Measurements from ENCODE around the gene STK39.

STK39 gene

DNA sequence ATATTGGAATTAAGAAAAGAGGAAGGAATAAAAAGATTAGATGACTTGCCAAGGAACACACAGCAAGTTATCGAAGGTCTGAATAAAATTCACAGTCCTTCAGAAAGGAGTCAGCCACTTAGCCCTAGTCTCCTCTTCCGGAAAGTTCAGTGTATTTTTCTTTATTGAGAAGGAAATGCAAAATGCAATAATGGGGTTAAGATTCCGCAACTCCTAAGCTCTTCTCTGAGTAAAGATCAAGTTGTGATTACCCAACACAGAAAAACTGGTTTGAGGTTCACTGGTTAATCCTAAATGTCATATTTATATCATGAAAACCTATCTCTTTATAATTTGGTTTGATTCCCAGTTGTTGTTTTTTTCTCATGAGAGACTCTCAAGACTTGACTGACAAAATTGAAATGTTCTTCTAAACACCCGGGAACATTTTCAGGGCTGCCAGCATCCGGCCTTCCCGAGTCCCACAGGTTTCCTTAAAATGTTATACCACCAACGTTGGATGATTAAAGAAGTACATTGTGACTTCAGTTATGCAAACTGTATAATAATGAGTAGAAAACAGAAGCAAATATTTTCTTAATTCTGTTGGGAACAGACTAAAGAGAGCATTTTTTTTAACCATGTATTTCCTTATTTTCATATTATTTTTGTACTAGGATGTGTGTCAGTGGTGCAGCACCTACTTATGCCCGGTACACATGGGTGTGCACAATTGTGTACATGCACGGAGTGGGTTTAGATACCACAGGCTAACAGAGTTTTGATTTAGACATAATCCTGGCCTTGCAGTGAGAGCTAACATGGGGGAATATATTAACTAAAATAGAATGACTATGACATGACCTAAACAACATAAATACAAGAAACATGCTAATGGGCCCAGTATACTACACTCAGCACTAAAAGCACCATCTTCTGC is 100.2 kb downstream of the STK39 start:
- Mint-ChIP-seq H3K36me3 (ENCODE audit: low read depth) (peaks cover 16% of the 10 kb centered on the region), H3K4me1 (ENCODE audit: low read depth) (peaks cover 13% of the 10 kb centered on the region), H3K9me3 (no peaks in the 10 kb centered on the region), H3K27ac (no peak overlapping the region), H3K4me3 (no peak overlapping the region), H3K27me3 (ENCODE audit: low read depth) (no peaks in the 10 kb centered on the region)
- no peak for DNase-seq (ENCODE audit: low spot score)

DNA sequence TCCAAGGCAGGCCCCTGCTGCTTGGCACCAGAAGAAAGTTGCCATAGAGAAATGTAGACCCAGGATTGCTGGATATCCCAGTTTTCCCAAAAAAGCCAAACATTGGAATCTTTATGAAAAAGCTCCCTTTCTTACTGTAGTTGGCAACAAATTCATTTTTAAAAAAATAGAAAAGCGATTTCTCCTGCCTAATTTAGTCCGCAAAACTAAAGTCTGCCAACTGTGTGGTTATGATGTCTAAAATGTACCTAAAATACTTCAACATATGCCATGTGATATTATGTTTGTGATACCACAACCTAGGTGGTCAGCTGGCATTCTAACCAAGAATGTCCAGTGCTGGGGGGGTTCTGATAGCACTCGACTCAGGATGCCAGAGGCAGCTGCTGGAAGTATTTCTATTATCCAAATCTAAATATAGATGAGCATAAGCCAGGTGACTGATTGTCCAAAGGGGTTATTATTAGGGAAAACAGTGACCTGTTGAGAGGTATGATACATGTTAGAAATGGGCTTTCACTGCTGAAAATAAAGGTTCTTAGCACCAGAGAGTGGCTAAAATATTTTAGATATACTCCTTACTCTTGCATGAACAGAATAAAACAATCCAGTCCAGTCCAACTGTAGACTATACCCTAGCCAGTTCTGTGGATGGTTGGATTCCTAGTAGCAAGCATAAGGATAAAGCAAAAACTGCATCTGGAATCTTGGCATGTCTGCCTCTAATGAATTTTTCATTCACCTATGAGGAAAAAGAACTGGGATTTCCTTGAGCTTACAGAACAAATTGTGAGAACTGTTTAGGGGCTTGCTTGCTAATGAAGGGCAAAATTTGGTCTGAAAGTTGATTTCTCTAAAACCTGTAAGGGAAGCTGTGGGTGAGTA is 101.7 kb downstream of the STK39 start:
- Mint-ChIP-seq H3K4me3 (no peak overlapping the region), H3K9me3 (no peaks in the 10 kb centered on the region), H3K4me1 (ENCODE audit: low read depth) (peaks cover 13% of the 10 kb centered on the region), H3K36me3 (ENCODE audit: low read depth) (peaks cover 10% of the 10 kb centered on the region), H3K27me3 (ENCODE audit: low read depth) (no peaks in the 10 kb centered on the region), H3K27ac (no peak overlapping the region)
- no peak for DNase-seq (ENCODE audit: low spot score)

DNA sequence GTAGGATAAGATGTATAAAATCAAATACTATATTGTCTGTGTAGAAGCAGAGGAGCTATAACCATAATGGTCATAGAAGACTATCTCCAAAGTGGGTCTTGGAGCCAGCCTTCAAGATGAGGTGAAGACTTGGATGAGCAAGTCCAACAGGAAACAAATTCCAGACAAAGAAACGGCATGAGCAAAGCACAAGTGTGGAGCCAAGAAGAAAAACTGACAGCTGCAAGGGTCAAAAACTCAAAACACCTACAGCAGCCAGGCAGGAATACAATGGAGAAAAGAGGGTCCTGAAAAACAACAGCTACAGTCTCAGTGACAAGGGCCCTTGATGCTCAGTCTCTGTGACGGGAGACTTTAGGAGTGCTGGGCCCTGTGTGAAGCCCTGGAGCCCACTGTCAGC is 102.4 kb downstream of the STK39 start:
- peaks cover 11% of the 10 kb centered on the region for H3K36me3 Mint-ChIP-seq (ENCODE audit: low read depth)
- peaks cover 12% of the 10 kb centered on the region for H3K4me1 Mint-ChIP-seq (ENCODE audit: low read depth)
- H3K27ac Mint-ChIP-seq, result no peak overlapping the region
- H3K9me3 Mint-ChIP-seq, result no peaks in the 10 kb centered on the region
- H3K27me3 Mint-ChIP-seq (ENCODE audit: low read depth), result no peaks in the 10 kb centered on the region
- no peak overlapping the region for H3K4me3 Mint-ChIP-seq
- DNase-seq (ENCODE audit: low spot score), result no peak

DNA sequence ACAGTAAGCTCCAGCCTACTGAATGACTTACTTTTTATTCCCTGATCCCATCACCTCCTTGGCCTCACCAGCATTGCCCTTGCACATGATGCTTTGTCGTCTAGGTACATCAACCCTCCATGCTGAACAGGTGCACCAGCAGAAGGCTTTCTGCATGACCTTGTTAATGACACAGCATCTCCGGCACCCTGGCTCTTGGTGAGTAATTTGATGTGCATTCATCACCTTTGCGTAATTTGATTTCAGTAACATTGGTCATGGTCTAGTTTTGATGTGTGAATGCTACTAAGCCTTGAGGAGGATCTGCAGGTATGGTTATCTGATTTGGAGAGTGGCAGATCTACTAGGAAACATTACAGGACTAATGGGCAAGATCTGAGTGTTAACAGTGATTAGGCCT is 103.6 kb downstream of the STK39 start:
- no peak for DNase-seq (ENCODE audit: low spot score)
- Mint-ChIP-seq H3K36me3 (ENCODE audit: low read depth) (peaks cover 7% of the 10 kb centered on the region), H3K9me3 (no peaks in the 10 kb centered on the region), H3K27me3 (ENCODE audit: low read depth) (no peaks in the 10 kb centered on the region), H3K4me1 (ENCODE audit: low read depth) (peaks cover 2% of the 10 kb centered on the region), H3K27ac (no peak overlapping the region), H3K4me3 (no peak overlapping the region)

DNA sequence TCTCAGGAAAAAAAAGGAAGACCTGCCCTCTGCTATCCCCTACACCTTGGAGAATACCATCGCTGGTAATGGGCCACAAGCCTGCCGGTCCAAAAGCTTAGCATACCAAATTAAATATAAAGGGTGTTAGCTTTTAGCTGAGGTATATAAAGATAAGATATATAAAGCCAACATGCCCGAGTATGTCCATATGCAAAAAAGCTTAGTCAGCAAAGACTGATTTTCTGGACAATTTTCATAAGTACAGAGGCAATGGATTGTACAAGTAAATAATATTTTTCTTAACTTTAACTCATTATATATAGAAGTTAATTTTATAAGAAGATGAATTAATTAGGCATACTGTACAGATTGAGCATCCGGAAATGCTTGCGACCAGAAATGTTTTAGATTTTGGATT is 106.5 kb downstream of the STK39 start:
- no peak overlapping the region for H3K27ac Mint-ChIP-seq
- peaks cover 23% of the 10 kb centered on the region for H3K36me3 Mint-ChIP-seq (ENCODE audit: low read depth)
- no peaks in the 10 kb centered on the region for H3K27me3 Mint-ChIP-seq (ENCODE audit: low read depth)
- no peaks in the 10 kb centered on the region for H3K9me3 Mint-ChIP-seq
- peaks cover 9% of the 10 kb centered on the region for H3K4me1 Mint-ChIP-seq (ENCODE audit: low read depth)
- no peak overlapping the region for H3K4me3 Mint-ChIP-seq
- DNase-seq (ENCODE audit: low spot score), result no peak

DNA sequence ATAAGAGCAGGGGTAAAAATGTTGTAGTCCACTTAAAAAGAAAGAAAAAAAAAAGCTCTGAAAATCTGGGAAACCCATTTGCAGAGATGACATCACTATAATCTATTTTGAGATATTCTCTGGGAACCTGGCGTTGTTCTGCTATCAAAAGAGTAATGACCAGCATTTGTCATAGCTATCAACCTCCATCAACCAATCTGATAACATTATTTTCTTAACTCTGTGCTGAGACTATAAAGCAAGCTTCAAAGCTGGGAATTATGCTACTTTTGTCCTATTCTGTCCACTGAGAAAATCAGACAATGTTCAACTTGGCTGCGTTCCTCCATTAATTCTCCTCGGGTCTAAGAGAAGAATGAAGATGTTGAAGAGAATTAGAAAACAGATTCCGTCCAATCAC is 107.5 kb downstream of the STK39 start:
- H3K27me3 Mint-ChIP-seq (ENCODE audit: low read depth), result no peaks in the 10 kb centered on the region
- peaks cover 32% of the 10 kb centered on the region for H3K36me3 Mint-ChIP-seq (ENCODE audit: low read depth)
- peaks cover 11% of the 10 kb centered on the region for H3K4me1 Mint-ChIP-seq (ENCODE audit: low read depth)
- H3K27ac Mint-ChIP-seq, result no peak overlapping the region
- H3K9me3 Mint-ChIP-seq, result no peaks in the 10 kb centered on the region
- no peak for DNase-seq (ENCODE audit: low spot score)
- no peak overlapping the region for H3K4me3 Mint-ChIP-seq

DNA sequence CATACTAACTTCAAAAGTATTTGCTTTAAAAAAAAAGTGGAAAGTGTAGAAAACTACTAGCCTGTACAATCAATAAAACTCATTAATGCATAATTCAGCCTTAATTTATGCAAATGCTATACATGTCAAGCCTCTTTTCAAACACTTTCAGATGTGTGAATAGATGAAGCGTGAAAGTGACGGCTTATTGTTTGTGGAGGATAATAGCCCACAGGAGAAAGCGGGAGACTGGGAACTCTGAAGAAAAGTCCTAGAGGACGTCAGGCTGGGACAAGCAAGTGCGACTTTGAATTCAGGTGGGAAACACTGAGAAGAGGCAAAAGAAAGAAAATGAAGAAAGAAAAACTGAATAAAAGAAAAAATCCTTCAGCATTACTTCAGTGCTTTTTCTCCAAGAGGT is 108.5 kb downstream of the STK39 start:
- no peak for DNase-seq (ENCODE audit: low spot score)
- no peaks in the 10 kb centered on the region for H3K9me3 Mint-ChIP-seq
- no peak overlapping the region for H3K27ac Mint-ChIP-seq
- H3K36me3 Mint-ChIP-seq (ENCODE audit: low read depth), result peaks cover 36% of the 10 kb centered on the region
- H3K4me3 Mint-ChIP-seq, result no peak overlapping the region
- H3K4me1 Mint-ChIP-seq (ENCODE audit: low read depth), result peaks cover 11% of the 10 kb centered on the region
- no peaks in the 10 kb centered on the region for H3K27me3 Mint-ChIP-seq (ENCODE audit: low read depth)

DNA sequence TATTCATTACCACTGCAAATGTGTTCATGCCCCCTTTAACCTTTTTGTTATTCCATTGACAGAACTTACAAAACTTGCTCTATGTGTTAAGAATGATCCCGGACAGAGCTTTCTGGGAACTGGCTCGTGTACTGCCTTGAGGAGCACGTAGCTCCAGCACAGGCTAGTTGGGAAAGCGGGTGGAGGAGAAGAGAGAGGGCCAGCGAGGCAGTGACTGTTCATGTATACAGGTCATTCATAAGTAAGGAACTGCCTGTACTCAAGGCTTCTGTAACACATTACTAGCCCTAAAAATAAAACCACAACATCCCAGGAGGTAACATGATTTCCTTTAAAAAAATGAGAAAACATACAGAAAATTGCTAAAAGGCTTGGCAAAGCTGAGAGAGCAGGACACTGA is 109.0 kb downstream of the STK39 start:
- no peak for DNase-seq (ENCODE audit: low spot score)

DNA sequence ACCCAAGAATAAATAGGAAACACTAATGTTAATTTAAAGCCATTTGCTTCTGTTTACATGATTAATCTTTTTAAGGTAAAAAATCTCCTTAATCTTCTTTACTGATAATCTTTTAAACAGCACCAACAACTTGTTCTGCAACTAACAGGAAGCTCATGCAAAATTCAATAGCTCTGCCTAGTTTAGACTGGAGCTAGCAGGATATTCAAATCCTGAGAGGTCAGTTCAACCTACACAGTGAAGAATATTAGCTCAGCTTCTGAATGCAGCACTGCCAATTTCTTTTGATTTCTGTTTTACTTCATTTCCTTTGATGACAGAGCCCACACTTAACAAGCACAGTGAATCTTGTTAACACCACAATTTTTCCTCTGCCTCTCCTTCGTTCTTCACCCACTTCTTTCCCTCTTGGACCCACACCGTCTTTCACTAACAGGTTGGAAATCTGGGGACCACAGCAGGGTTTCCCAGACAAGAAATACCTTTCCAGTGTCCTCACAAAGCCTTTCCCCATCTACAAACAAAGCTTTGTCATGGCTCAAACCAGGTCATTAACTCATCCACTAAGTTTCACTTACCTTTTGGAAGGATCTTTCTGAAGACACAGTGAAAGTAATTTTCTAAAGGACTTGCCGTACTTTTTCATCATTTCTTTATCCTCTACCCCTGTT is 109.8 kb downstream of the STK39 start:
- Mint-ChIP-seq H3K27me3 (ENCODE audit: low read depth) (no peaks in the 10 kb centered on the region), H3K4me1 (ENCODE audit: low read depth) (peaks cover 11% of the 10 kb centered on the region), H3K27ac (no peak overlapping the region), H3K4me3 (no peak overlapping the region), H3K36me3 (ENCODE audit: low read depth) (peaks cover 39% of the 10 kb centered on the region), H3K9me3 (no peaks in the 10 kb centered on the region)
- no peak for DNase-seq (ENCODE audit: low spot score)

More for the DNA sequence above, 109.0 kb downstream of the STK39 start:
- Mint-ChIP-seq H3K9me3 (no peaks in the 10 kb centered on the region), H3K27me3 (ENCODE audit: low read depth) (no peaks in the 10 kb centered on the region), H3K27ac (no peak overlapping the region), H3K4me1 (ENCODE audit: low read depth) (peaks cover 11% of the 10 kb centered on the region), H3K4me3 (no peak overlapping the region), H3K36me3 (ENCODE audit: low read depth) (peaks cover 36% of the 10 kb centered on the region)

DNA sequence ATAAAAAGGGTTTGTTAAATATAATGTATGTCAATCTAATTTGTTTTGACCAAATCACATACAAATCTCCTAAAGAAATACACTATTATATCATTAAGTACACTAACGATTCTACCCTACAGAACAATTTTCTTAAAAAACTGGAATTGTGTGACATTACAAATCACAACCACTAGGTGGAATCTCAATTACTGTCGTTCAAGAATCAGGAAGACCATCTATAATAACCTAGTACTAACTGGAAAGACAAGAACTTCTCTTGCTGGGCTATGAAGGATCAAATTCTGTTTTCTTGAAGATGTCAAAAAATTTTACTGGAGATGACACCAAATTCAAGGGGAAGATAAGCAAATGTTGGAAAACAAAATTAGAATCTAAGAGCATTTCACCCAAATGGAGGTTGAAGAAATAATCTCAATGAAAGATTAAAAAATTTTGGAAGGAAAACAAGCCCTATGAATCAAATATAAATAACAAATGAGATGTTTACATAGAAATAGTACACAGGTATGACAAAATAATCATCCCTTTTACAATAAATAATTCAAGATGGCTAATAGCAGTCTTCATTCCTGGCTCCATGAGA is 110.9 kb downstream of the STK39 start:
- H3K9me3 Mint-ChIP-seq, result no peaks in the 10 kb centered on the region
- peaks cover 11% of the 10 kb centered on the region for H3K4me1 Mint-ChIP-seq (ENCODE audit: low read depth)
- no peak overlapping the region for H3K27ac Mint-ChIP-seq
- H3K4me3 Mint-ChIP-seq, result no peak overlapping the region
- no peak for DNase-seq (ENCODE audit: low spot score)
- H3K36me3 Mint-ChIP-seq (ENCODE audit: low read depth), result peaks cover 48% of the 10 kb centered on the region
- H3K27me3 Mint-ChIP-seq (ENCODE audit: low read depth), result no peaks in the 10 kb centered on the region

DNA sequence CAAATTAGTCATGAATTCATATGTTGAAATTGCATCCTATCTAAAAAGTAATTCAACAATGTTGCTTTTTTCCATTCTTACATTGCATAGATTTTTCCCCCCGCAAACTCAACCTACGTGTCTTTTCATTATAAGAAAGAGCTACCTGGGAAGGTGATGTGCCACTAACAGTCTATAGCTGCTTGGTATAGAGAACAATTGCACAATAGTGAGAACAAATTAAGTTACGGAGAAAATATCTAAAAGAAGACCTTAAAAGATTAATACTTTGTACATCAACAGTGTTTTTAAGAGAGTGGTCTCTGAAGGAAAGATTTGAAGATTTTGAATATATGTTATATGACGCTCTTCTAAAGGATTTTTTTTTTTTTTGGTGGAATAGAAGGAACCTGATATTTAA is 111.8 kb downstream of the STK39 start:
- Mint-ChIP-seq H3K9me3 (no peaks in the 10 kb centered on the region), H3K4me3 (no peak overlapping the region), H3K27ac (no peak overlapping the region)

DNA sequence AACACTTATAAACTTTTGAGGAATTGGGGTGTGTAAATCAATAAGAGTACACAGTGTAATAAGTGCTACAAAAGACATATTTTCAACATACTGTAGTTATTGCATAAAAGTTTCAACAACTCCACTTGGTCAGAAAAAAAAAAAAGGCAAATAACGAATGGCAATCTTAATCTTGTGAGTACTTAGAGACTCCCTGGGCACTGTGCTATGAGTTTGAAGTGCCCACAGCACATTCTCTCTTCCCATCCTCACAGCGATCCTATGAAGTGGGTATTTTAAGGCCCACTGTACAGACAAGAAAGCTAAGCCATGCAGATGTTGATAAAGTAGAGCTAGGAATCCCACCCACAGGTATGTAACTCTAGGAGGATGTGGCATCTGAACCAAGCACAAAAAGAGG is 112.3 kb downstream of the STK39 start:
- Mint-ChIP-seq H3K4me1 (ENCODE audit: low read depth) (peaks cover 11% of the 10 kb centered on the region), H3K9me3 (no peaks in the 10 kb centered on the region), H3K4me3 (no peak overlapping the region), H3K27ac (no peak overlapping the region), H3K27me3 (ENCODE audit: low read depth) (no peaks in the 10 kb centered on the region), H3K36me3 (ENCODE audit: low read depth) (peaks cover 59% of the 10 kb centered on the region)
- DNase-seq (ENCODE audit: low spot score), result no peak

More for the DNA sequence above, 111.8 kb downstream of the STK39 start:
- Mint-ChIP-seq H3K27me3 (ENCODE audit: low read depth) (no peaks in the 10 kb centered on the region), H3K4me1 (ENCODE audit: low read depth) (peaks cover 11% of the 10 kb centered on the region), H3K36me3 (ENCODE audit: low read depth) (peaks cover 54% of the 10 kb centered on the region)
- no peak for DNase-seq (ENCODE audit: low spot score)

DNA sequence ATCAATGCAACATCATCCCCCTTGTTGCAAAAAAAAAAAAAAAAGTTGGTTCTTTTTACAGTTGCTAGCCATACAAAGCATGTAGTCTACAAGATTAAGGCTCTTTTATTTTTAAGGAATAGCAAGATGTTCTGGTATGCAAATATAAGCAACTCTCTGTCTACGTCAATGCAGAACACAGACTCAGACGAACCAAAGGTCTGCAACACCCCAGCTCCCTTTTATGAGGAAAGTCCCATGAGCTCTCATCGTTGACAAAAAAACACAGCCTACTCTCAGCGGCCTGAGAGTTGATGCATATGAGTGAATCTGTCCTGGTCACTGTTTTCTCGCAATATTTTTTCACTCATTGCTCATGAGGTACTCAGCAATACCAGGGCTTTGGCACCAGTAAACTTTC is 112.9 kb downstream of the STK39 start:
- Mint-ChIP-seq H3K4me3 (no peak overlapping the region), H3K9me3 (no peaks in the 10 kb centered on the region), H3K27ac (no peak overlapping the region), H3K36me3 (ENCODE audit: low read depth) (peaks cover 59% of the 10 kb centered on the region), H3K4me1 (ENCODE audit: low read depth) (peaks cover 12% of the 10 kb centered on the region), H3K27me3 (ENCODE audit: low read depth) (no peaks in the 10 kb centered on the region)
- DNase-seq (ENCODE audit: low spot score), result no peak
